GM13976 (cell line): ENCODE measurements around the gene PRRT4.

ENCODE experiments used
- DNase-seq: peaks from one replicate; pipeline ENCODE4 v3.0.0; 2012; ENCODE audit warnings: low spot score
- in situ Hi-C: fragments of 300-500 bp; cut with MboI; formaldehyde crosslinking; loops from one replicate; pipeline ENCODE4 v1.12.0; 2022; ENCODE audit warnings: low sequenced_read_pairs, mixed read lengths, inconsistent platforms; ENCODE audit not compliant: unreplicated experiment
- TF ChIP-seq, protein P1 (sequence below): IDR thresholded peaks from 2 replicates; pipeline ENCODE4 v1.5.1; 2012; ENCODE audit warnings: borderline replicate concordance, mild to moderate bottlenecking; ENCODE audit not compliant: insufficient read depth; ENCODE audit errors: extremely low read depth, missing control alignments, control extremely low read depth

The PRRT4 gene

DNA sequence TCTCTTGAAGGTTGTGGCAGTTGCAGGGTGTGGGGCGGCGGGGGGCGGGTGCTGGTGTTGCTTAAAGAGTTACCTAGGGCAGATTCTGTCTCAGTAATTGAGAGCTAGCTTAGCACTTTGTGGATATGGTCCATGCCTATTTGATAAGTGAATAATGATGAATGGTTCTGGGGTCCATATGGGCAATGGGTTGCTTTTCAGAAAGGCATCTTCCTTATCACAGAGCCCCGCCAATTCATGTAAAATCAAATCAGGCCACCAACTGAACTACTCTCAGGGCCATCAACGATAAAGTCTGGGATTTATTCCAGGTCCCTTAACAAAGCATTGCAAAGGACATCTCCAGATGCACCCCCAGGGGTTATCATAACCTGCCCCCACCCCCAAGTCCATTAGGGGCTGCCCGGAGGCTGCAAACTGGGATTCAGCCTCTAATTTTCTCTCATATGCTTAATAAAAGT, 1.8 kb upstream of the PRRT4 start:
- DNase-seq = no peak
- in situ Hi-C loops = no loop called here
- TF ChIP-seq, protein P1, sequence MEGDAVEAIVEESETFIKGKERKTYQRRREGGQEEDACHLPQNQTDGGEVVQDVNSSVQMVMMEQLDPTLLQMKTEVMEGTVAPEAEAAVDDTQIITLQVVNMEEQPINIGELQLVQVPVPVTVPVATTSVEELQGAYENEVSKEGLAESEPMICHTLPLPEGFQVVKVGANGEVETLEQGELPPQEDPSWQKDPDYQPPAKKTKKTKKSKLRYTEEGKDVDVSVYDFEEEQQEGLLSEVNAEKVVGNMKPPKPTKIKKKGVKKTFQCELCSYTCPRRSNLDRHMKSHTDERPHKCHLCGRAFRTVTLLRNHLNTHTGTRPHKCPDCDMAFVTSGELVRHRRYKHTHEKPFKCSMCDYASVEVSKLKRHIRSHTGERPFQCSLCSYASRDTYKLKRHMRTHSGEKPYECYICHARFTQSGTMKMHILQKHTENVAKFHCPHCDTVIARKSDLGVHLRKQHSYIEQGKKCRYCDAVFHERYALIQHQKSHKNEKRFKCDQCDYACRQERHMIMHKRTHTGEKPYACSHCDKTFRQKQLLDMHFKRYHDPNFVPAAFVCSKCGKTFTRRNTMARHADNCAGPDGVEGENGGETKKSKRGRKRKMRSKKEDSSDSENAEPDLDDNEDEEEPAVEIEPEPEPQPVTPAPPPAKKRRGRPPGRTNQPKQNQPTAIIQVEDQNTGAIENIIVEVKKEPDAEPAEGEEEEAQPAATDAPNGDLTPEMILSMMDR = no peak

DNA sequence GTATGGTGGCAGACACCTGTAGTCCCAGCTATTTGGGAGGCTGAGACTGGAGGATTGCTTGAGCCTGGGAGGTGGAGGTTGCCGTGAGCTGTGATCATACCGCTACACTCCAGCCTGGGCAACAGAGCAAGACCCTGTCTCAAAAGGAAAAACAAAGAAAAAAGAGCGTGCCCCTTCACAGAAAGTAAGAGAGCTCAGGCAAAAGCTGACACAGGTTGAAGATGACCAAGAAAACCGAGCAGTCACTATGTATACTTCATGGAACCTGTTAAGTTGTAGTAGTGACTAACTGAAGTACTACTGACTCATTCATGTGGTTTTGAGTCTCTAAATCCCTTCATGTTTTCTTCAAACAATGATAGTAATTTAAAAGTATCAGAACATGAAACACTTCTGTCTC, 1.2 kb upstream of the PRRT4 start:
- in situ Hi-C loops = no loop called here
- TF ChIP-seq, protein P1 = no peak
- no peak for DNase-seq

DNA sequence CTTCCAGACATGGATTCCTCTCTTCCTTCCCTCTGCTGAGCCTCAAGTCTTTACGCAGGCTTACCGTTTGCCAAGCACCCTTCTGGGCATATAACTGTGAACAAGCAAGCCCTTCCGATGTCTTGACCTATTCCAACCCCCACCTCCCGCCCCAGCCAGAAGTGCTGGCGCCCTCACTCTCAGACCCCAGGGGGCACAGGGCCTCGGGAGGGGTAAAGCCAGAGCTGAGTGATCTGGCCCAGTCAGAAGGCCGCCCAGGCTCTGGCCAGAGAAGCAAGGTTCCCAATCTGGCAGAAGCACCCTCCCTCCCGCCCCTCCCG, 1.2 kb downstream of the PRRT4 start:
- in situ Hi-C loops = no loop called here
- DNase-seq = peak; percentile 38
- TF ChIP-seq, protein P1 = no peak

- TF ChIP-seq, protein P1 = no peak
- no peak for DNase-seq
- in situ Hi-C loops = no loop called here
Observed at GRCh38 chr7:128359939-128360338, 1.6 kb downstream of the PRRT4 start.

- TF ChIP-seq, protein P1 = no peak
- in situ Hi-C loops = no loop called here
- no peak for DNase-seq
Observed at GRCh38 chr7:128359336-128359735, 2.2 kb downstream of the PRRT4 start.

GRCh38 chr7:128358233-128358632, 3.3 kb downstream of the PRRT4 start:
- TF ChIP-seq, protein P1 = no peak
- no peak for DNase-seq
- in situ Hi-C loops = no loop called here

DNA sequence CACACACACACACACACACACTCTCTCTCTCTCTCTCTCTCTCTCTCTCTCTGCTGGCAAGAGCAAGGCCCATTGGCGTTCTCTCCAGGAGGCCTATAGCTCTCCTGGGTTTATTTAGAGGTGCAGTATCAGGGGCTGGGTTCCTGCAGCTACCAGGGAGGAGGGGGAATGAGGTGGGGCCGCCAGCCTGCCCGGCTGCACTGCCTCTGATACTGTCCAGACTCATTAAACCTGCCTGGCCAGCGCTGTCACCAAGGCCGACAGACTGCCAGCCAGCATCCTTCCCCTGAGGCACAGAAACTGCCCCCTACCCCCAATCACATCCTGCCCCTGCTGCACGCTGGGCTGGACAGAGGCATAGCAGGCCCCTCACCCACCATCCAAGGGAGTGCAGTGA, 4.3 kb downstream of the PRRT4 start:
- in situ Hi-C loops = no loop called here
- TF ChIP-seq, protein P1 = no peak

More for the DNA sequence above, 4.3 kb downstream of the PRRT4 start:
- DNase-seq = no peak
